Gastrocnemius medialis (tissue), 4 donors: ENCODE results near the gene RAB6B. TPM values are rescaled to one million over a fixed set of nuclear protein-coding genes. Genes with fewer than 3 reads are reported as not detected.

ENCODE experiments used
- ATAC-seq, 2 donors: fragments of 150-250 bp; one replicate each; pipeline ENCODE4 v1.9.1; 2016
- DNase-seq, 2 donors: peaks; one replicate each; pipeline ENCODE4 v3.0.0-alpha.2; 2019
- H3K27ac ChIP-seq, 4 donors: fragments of 200-600 bp; sonication (generic); 1 replicate in 1 of 4; 2 replicates in 3 of 4; pipeline ENCODE4 v1.5.1; 2016 to 2018; ENCODE audit warnings: mild to moderate bottlenecking in 2 of 4, moderate library complexity in 1 of 4
- H3K27me3 ChIP-seq, 3 donors: fragments of 200-600 bp; sonication (generic) in 2 of 3; 1 replicate in 1 of 3; 2 replicates in 2 of 3; pipeline versions ENCODE4 v1.5.1 to v1.6.0; 2016 to 2019; ENCODE audit warnings: mild to moderate bottlenecking in 1 of 3, moderate library complexity in 1 of 3
- H3K36me3 ChIP-seq, 2 donors: fragments of 200-600 bp; sonication (generic) in 1 of 2; one replicate each; pipeline ENCODE4 v1.5.1; 2017 to 2018
- H3K4me1 ChIP-seq, 2 donors: fragments of 200-600 bp; sonication (generic) in 1 of 2; one replicate each; pipeline ENCODE4 v1.5.1; 2016 to 2017; ENCODE audit warnings: mild to moderate bottlenecking in 2 of 2
- H3K4me3 ChIP-seq, 4 donors: fragments of 200-600 bp; sonication (generic) in 3 of 4; 1 replicate in 1 of 4; 2 replicates in 3 of 4; pipeline ENCODE4 v1.5.1; 2016 to 2019; ENCODE audit warnings: mild to moderate bottlenecking in 2 of 4
- H3K9me3 ChIP-seq, 3 donors: fragments of 200-600 bp; sonication (generic) in 2 of 3; 1 replicate in 1 of 3; 2 replicates in 2 of 3; pipeline ENCODE4 v1.5.1; 2016 to 2019
- CTCF ChIP-seq, 5 experiments: fragments of 450-650 bp in 3 of 5; fragments of 200-600 bp in 2 of 5; sonication (generic) in 2 of 5; IDR thresholded peaks in 4 of 5; conservative IDR thresholded peaks in 1 of 5; 1 replicate in 4 of 5; 2 replicates in 1 of 5; pipeline ENCODE4 v1.5.1; 2016 to 2019; ENCODE audit warnings: antibody characterized with exemption in 5 of 5, mild to moderate bottlenecking in 3 of 5, moderate library complexity in 3 of 5
- POLR2A ChIP-seq, 2 donors: fragments of 450-650 bp; IDR thresholded peaks; one replicate each; pipeline ENCODE4 v1.6.1; 2017; ENCODE audit warnings: antibody characterized with exemption in 2 of 2, mild to moderate bottlenecking in 2 of 2, moderate library complexity in 2 of 2
- in situ Hi-C, 4 donors: fragments of 200-750 bp; cut with MboI; loops; one replicate each; pipeline versions ENCODE4 v1.15.0 to v1.8.0; 2017; ENCODE audit warnings: low sequenced_read_pairs in 4 of 4
- intact Hi-C: fragments of 100-400 bp; cut with DNase I; formaldehyde crosslinking; loops from one replicate; pipeline ENCODE4 v1.15.1; 2023; ENCODE audit warnings: low total_unique reads
- total RNA-seq, 4 donors: library from RNA; depleted of rRNA; stranded (reverse); fragments of >200 nt; gene quantifications; one replicate each; pipeline versions ENCODE4 v1.1.0 to v1.2.3, GENCODE V29; 2016

Gene RAB6B
- total RNA-seq, 4 donors from 2014 or later, result 0.31 to 1.1 (median 0.72) TPM

GRCh38 chr3:133938770-133939462 is 43.2 kb upstream of the RAB6B start:
- no peak overlapping the region for H3K4me3 ChIP-seq
- H3K27me3 ChIP-seq, result no peaks in the 10 kb centered on the region
- no peaks in the 10 kb centered on the region for H3K9me3 ChIP-seq
- H3K4me1 ChIP-seq, result peaks cover 14 to 15% of the 10 kb centered on the region in 2 donors
- peak in 1 of 5 experiments; percentile 11 for TF ChIP-seq CTCF (IDR thresholded peaks at IDR 0.05 in 4 of 5, conservative IDR thresholded peaks at IDR 0.05 in 1 of 5)
- no peak for TF ChIP-seq POLR2A (IDR thresholded peaks at IDR 0.05)
- ATAC-seq (no peak), DNase-seq (no peak)
- no peak overlapping the region for H3K27ac ChIP-seq
- in situ Hi-C loops, result no loop called here
- no peaks in the 10 kb centered on the region for H3K36me3 ChIP-seq
- intact Hi-C loops, result loop anchor here (10.0 kb wide), 2 partner anchors 96 to 536 kb away; no protein-coding TSS in a partner anchor

- intact Hi-C loops (loop anchor here (10.0 kb wide), 2 partner anchors 97 to 537 kb away; no protein-coding TSS in a partner anchor), in situ Hi-C loops (no loop called here)
- ATAC-seq (no peak), DNase-seq (no peak)
- Histone ChIP-seq H3K27me3 (no peaks in the 10 kb centered on the region), H3K4me1 (peaks cover 9 to 11% of the 10 kb centered on the region in 2 donors), H3K36me3 (no peaks in the 10 kb centered on the region), H3K9me3 (no peaks in the 10 kb centered on the region), H3K4me3 (no peak overlapping the region), H3K27ac (no peak overlapping the region)
- TF ChIP-seq POLR2A (IDR thresholded peaks at IDR 0.05) (no peak), CTCF (IDR thresholded peaks at IDR 0.05 in 4 of 5, conservative IDR thresholded peaks at IDR 0.05 in 1 of 5) (no peak)
Observed at GRCh38 chr3:133937756-133938601, 42.3 kb upstream of the RAB6B start.

- H3K27ac ChIP-seq, result no peak overlapping the region
- H3K36me3 ChIP-seq, result no peaks in the 10 kb centered on the region
- H3K4me1 ChIP-seq, result peaks cover 9 to 11% of the 10 kb centered on the region in 2 donors
- intact Hi-C loops, result loop anchor here (10.0 kb wide), 2 partner anchors 98 to 538 kb away; no protein-coding TSS in a partner anchor
- TF ChIP-seq POLR2A (IDR thresholded peaks at IDR 0.05), result no peak
- TF ChIP-seq CTCF (IDR thresholded peaks at IDR 0.05 in 4 of 5, conservative IDR thresholded peaks at IDR 0.05 in 1 of 5), result no peak
- no peaks in the 10 kb centered on the region for H3K27me3 ChIP-seq
- in situ Hi-C loops, result no loop called here
- DNase-seq (no peak), ATAC-seq (no peak)
- H3K9me3 ChIP-seq, result no peaks in the 10 kb centered on the region
- H3K4me3 ChIP-seq, result no peak overlapping the region
Observed at GRCh38 chr3:133937061-133937686, 41.5 kb upstream of the RAB6B start.

- in situ Hi-C loops (no loop called here), intact Hi-C loops (loop anchor here (10.0 kb wide), 2 partner anchors 99 to 539 kb away; no protein-coding TSS in a partner anchor)
- Histone ChIP-seq H3K4me3 (no peak overlapping the region), H3K36me3 (no peaks in the 10 kb centered on the region), H3K4me1 (peaks cover 0 to 2% of the 10 kb centered on the region in 2 donors), H3K27ac (no peak overlapping the region), H3K9me3 (no peaks in the 10 kb centered on the region), H3K27me3 (no peaks in the 10 kb centered on the region)
- ATAC-seq (no peak), DNase-seq (no peak)
- TF ChIP-seq POLR2A (IDR thresholded peaks at IDR 0.05) (no peak), CTCF (IDR thresholded peaks at IDR 0.05 in 4 of 5, conservative IDR thresholded peaks at IDR 0.05 in 1 of 5) (no peak)
Observed at GRCh38 chr3:133935843-133936769, 40.4 kb upstream of the RAB6B start.
